Measurements from ENCODE around the gene PCYT1A.
A peak's percentile ranks its signal among the peaks of the same experiment; 100 is the strongest.

PCYT1A gene

DNA sequence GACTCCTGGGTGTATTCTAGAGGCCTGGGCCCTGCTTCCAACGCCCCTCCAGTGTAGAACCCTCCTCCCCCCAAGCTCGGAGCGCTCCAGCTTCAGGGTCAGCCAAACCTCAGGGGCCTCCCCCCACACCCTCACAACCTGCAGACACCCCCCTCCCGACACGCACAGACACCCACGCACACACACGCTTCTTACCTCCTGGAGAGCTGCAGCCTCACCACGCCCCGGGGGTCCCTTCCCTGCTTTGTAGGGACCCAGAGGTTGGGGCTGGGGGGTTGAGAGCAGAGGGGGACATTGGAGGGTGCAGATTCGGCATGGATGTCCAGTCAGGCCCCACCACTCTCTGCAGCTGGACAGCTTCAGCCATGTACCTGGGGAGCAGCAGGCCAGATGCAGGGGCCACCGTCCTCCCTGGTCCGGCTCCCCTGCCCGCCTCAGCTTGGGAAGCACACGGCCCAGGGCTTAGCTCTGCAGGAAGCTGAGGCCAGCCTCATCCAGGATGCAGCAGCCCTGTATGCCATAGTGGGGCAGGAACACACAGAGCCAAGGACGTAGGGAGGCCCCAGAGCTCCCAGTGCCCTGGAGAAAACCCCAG is 89.3 kb downstream of the PCYT1A start:
- Histone ChIP-seq H3K27ac (ENCODE audit: low read length) (no peak overlapping the region), H3K9me3 (replicated peaks; ENCODE audit: insufficient read depth, low read length) (no peaks in the 10 kb centered on the region), H3K4me3 (ENCODE audit: low read length) (no peak overlapping the region), H3K79me2 (ENCODE audit: low read length) (no peaks in the 10 kb centered on the region), H2AFZ (ENCODE audit: low read length) (no peak overlapping the region), H3K9me2 (replicated peaks; ENCODE audit: insufficient read depth, low read length) (no peaks in the 10 kb centered on the region), H3K36me3 (replicated peaks; ENCODE audit: insufficient read depth, low read length) (no peaks in the 10 kb centered on the region), H3K4me1 (ENCODE audit: low read length) (peaks cover under 1% of the 10 kb centered on the region; the same call in 1 of the 2 replicates), H3K27me3 (replicated peaks; ENCODE audit: insufficient read depth, low read length) (no peaks in the 10 kb centered on the region), H3K4me2 (ENCODE audit: low read depth, low read length) (no peak overlapping the region), H4K20me1 (ENCODE audit: insufficient read depth, low read length) (no peaks in the 10 kb centered on the region), H3K9ac (ENCODE audit: low read length) (no peak overlapping the region), H3F3A (ENCODE audit: insufficient read depth, low read length) (no peaks in the 10 kb centered on the region)
- no peak for DNase-seq
- TF ChIP-seq EZH2 (optimal IDR thresholded peaks at IDR 0.05; ENCODE audit: low read depth, low read length) (no peak), EZH2phosphoT487 (IDR thresholded peaks at IDR 0.05; ENCODE audit: low read length) (no peak)
- TF ChIP-seq, protein P1, sequence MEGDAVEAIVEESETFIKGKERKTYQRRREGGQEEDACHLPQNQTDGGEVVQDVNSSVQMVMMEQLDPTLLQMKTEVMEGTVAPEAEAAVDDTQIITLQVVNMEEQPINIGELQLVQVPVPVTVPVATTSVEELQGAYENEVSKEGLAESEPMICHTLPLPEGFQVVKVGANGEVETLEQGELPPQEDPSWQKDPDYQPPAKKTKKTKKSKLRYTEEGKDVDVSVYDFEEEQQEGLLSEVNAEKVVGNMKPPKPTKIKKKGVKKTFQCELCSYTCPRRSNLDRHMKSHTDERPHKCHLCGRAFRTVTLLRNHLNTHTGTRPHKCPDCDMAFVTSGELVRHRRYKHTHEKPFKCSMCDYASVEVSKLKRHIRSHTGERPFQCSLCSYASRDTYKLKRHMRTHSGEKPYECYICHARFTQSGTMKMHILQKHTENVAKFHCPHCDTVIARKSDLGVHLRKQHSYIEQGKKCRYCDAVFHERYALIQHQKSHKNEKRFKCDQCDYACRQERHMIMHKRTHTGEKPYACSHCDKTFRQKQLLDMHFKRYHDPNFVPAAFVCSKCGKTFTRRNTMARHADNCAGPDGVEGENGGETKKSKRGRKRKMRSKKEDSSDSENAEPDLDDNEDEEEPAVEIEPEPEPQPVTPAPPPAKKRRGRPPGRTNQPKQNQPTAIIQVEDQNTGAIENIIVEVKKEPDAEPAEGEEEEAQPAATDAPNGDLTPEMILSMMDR (IDR thresholded peaks at IDR 0.05; ENCODE audit: low read length) = no peak

DNA sequence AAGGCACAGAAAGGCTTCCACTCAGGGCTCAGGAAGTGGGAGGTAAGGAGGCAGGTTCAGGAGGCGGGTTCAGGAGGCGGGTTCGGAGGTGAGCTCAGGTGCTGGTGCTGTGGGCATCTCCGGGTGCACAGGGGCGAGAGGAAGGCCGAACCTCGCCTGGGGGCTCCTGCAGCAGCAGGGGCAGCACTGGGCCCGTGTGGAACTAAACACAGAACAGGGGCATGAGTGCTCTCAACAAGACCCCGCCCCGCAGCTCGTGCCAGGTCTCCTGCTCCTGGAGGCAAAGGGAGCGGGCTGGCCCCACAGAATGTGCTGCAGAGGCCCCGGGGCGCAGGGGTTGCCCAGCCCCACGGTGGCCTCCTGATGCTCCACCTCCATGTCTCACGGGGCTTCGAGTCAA is 90.0 kb downstream of the PCYT1A start:
- Histone ChIP-seq H3K4me3 (ENCODE audit: low read length) (no peak overlapping the region), H3F3A (ENCODE audit: insufficient read depth, low read length) (no peaks in the 10 kb centered on the region), H4K20me1 (ENCODE audit: insufficient read depth, low read length) (no peaks in the 10 kb centered on the region), H3K79me2 (ENCODE audit: low read length) (no peaks in the 10 kb centered on the region), H3K9me2 (replicated peaks; ENCODE audit: insufficient read depth, low read length) (no peaks in the 10 kb centered on the region), H3K9ac (ENCODE audit: low read length) (no peak overlapping the region), H2AFZ (ENCODE audit: low read length) (no peak overlapping the region), H3K9me3 (replicated peaks; ENCODE audit: insufficient read depth, low read length) (no peaks in the 10 kb centered on the region), H3K36me3 (replicated peaks; ENCODE audit: insufficient read depth, low read length) (no peaks in the 10 kb centered on the region), H3K27me3 (replicated peaks; ENCODE audit: insufficient read depth, low read length) (no peaks in the 10 kb centered on the region), H3K4me2 (ENCODE audit: low read depth, low read length) (no peak overlapping the region), H3K4me1 (ENCODE audit: low read length) (no peaks in the 10 kb centered on the region), H3K27ac (ENCODE audit: low read length) (no peak overlapping the region)
- TF ChIP-seq EZH2 (optimal IDR thresholded peaks at IDR 0.05; ENCODE audit: low read depth, low read length) = no peak
- TF ChIP-seq, protein P1 (IDR thresholded peaks at IDR 0.05; ENCODE audit: low read length) = no peak
- no peak for TF ChIP-seq EZH2phosphoT487 (IDR thresholded peaks at IDR 0.05; ENCODE audit: low read length)
- no peak for DNase-seq

DNA sequence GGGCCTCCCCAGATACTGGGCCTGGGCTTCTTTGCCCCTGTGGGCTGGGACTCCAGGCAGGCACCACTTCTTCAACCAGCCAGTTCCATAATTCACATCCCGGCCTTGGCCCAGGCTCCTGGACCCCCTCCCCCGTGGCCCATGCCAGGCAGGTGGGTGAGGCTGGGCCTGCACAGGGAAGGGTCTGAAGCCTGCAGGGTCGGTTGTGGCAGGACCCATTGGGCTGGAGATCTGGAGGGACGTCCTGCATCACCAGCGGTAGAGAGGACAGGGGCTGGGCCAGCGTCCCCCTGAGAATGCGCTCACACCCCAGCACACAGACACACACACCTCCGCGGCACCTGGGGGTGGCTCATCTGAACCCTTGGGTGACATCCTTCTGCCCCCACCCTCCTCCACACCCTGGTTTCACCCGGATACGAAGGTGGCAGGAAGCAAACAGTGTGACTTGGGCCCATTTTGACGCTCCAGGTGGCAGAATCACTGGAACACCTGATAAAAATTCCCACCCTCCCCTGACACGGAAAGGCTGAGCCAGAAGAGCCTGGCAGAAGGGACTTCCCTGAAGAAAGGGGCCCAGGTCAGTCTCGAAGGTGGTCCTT is 91.8 kb downstream of the PCYT1A start:
- Histone ChIP-seq H3K79me2 (ENCODE audit: low read length) (no peaks in the 10 kb centered on the region), H4K20me1 (ENCODE audit: insufficient read depth, low read length) (no peaks in the 10 kb centered on the region), H3K9me3 (replicated peaks; ENCODE audit: insufficient read depth, low read length) (no peaks in the 10 kb centered on the region), H3F3A (ENCODE audit: insufficient read depth, low read length) (no peaks in the 10 kb centered on the region), H3K36me3 (replicated peaks; ENCODE audit: insufficient read depth, low read length) (no peaks in the 10 kb centered on the region), H3K4me2 (ENCODE audit: low read depth, low read length) (no peak overlapping the region), H3K9ac (ENCODE audit: low read length) (no peak overlapping the region), H3K4me1 (ENCODE audit: low read length) (no peaks in the 10 kb centered on the region), H3K27me3 (replicated peaks; ENCODE audit: insufficient read depth, low read length) (no peaks in the 10 kb centered on the region), H2AFZ (ENCODE audit: low read length) (peak overlapping the region; percentile 47; the same call in 1 of the 2 replicates), H3K27ac (ENCODE audit: low read length) (no peak overlapping the region), H3K4me3 (ENCODE audit: low read length) (no peak overlapping the region), H3K9me2 (replicated peaks; ENCODE audit: insufficient read depth, low read length) (no peaks in the 10 kb centered on the region)
- DNase-seq = no peak
- no peak for TF ChIP-seq EZH2 (optimal IDR thresholded peaks at IDR 0.05; ENCODE audit: low read depth, low read length)
- TF ChIP-seq, protein P1 (IDR thresholded peaks at IDR 0.05; ENCODE audit: low read length) = no peak
- no peak for TF ChIP-seq EZH2phosphoT487 (IDR thresholded peaks at IDR 0.05; ENCODE audit: low read length)

Measured in MM.1S (cell line).